ENCODE results near the gene CD164. TPM values are rescaled to one million over a fixed set of nuclear protein-coding genes. Genes with fewer than 3 reads are reported as not detected.

Gene CD164
- total RNA-seq, 1 experiment from 2014 or later = 95.6 TPM

DNA sequence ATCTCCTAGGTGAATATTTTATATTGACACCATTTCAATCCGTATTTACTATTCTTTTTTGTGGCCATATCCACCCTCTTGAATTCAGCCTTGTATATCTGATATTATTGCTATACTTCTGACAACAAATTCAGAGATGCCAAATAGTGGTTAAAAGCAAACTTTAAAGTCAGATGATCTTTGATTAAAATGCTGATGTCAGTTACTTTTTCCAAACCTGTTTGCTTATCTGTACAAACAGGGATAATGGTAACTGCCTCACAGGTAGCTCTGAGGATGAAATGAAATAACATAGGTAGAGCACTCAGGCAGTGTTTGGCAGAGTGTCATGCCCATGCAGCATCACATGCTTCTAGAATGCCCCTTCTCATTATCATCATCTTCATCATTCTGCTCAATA is 38.9 kb upstream of the CD164 start:
- H3F3A ChIP-seq (ENCODE audit: low read length, unreplicated experiment) = no peaks in the 10 kb centered on the region
- H3K9me2 ChIP-seq (replicated peaks; ENCODE audit: low read length) = no peaks in the 10 kb centered on the region
- no peak for TF ChIP-seq EZH2 (IDR thresholded peaks at IDR 0.05; ENCODE audit: low read length, unreplicated experiment)
- TF ChIP-seq EZH2phosphoT487 (IDR thresholded peaks at IDR 0.05; ENCODE audit: borderline replicate concordance, low read length) = no peak
- TF ChIP-seq, protein P1, sequence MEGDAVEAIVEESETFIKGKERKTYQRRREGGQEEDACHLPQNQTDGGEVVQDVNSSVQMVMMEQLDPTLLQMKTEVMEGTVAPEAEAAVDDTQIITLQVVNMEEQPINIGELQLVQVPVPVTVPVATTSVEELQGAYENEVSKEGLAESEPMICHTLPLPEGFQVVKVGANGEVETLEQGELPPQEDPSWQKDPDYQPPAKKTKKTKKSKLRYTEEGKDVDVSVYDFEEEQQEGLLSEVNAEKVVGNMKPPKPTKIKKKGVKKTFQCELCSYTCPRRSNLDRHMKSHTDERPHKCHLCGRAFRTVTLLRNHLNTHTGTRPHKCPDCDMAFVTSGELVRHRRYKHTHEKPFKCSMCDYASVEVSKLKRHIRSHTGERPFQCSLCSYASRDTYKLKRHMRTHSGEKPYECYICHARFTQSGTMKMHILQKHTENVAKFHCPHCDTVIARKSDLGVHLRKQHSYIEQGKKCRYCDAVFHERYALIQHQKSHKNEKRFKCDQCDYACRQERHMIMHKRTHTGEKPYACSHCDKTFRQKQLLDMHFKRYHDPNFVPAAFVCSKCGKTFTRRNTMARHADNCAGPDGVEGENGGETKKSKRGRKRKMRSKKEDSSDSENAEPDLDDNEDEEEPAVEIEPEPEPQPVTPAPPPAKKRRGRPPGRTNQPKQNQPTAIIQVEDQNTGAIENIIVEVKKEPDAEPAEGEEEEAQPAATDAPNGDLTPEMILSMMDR (conservative IDR thresholded peaks at IDR 0.05; ENCODE audit: low read depth, low read length) = no peak
- BruUV-seq (replicated peaks) = no TSS peak
- ChIA-PET POLR2A (ENCODE audit: unreplicated experiment) (no interaction called here), CTCF (interaction anchor here (1.0 kb wide), 1 partner anchor 37 kb away, joined by 4 read pairs; no protein-coding TSS in a partner anchor)
- no peaks in the 10 kb centered on the region for H3K27me3 ChIP-seq (ENCODE audit: low read length)
- ATAC-seq (no peak), DNase-seq (no peak)
- no peaks in the 10 kb centered on the region for H3K36me3 ChIP-seq (ENCODE audit: low read depth, low read length)
- peaks cover 28% of the 10 kb centered on the region for H3K4me1 ChIP-seq (ENCODE audit: insufficient read depth, low read length)
- H4K20me1 ChIP-seq (ENCODE audit: low read length) = no peaks in the 10 kb centered on the region
- H2AFZ ChIP-seq (ENCODE audit: low read length) = peak overlapping the region; percentile 50; the same call in 1 of the 2 replicates
- H3K9me3 ChIP-seq (ENCODE audit: low read length) = no peaks in the 10 kb centered on the region
- H3K4me3 ChIP-seq (ENCODE audit: low read length) = no peak overlapping the region
- no peak overlapping the region for H3K4me2 ChIP-seq (ENCODE audit: low read length)
- no peak overlapping the region for H3K9ac ChIP-seq (ENCODE audit: low read length)
- intact Hi-C loops (cut with micrococcal nuclease) = no loop called here
- H3K27ac ChIP-seq (ENCODE audit: low read length) = no peak overlapping the region
- H3K79me2 ChIP-seq (ENCODE audit: low read length) = no peaks in the 10 kb centered on the region

DNA sequence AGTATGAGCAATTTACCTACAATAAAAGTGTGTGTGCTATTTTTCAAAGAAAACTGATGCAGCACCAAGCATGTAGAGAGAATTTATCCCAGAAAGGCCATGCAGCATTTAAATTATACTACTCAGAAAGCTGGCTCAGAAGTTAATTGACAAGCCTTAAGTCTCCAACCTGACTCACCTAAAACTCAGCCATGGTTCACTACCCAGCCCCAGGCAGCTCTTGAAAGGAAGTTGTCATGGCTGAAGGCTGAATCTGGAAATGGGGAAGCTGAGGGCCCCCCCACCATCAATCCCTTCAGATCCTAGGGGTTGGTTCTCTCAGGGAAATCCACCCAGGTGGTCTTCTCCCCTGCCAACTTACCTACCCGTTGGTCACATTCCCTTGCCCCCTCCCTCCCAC is 38.5 kb upstream of the CD164 start:
- no peak for TF ChIP-seq EZH2 (IDR thresholded peaks at IDR 0.05; ENCODE audit: low read length, unreplicated experiment)
- TF ChIP-seq, protein P1 (conservative IDR thresholded peaks at IDR 0.05; ENCODE audit: low read depth, low read length) = no peak
- no peak for TF ChIP-seq EZH2phosphoT487 (IDR thresholded peaks at IDR 0.05; ENCODE audit: borderline replicate concordance, low read length)
- CTCF ChIA-PET = interaction anchor here (1.0 kb wide), 1 partner anchor 37 kb away, joined by 4 read pairs; no protein-coding TSS in a partner anchor
- Histone ChIP-seq H3K9me2 (replicated peaks; ENCODE audit: low read length) (no peaks in the 10 kb centered on the region), H3K4me3 (ENCODE audit: low read length) (no peak overlapping the region), H3K9ac (ENCODE audit: low read length) (no peak overlapping the region), H3K4me2 (ENCODE audit: low read length) (no peak overlapping the region), H3K79me2 (ENCODE audit: low read length) (no peaks in the 10 kb centered on the region), H4K20me1 (ENCODE audit: low read length) (no peaks in the 10 kb centered on the region), H3F3A (ENCODE audit: low read length, unreplicated experiment) (no peaks in the 10 kb centered on the region), H3K27me3 (ENCODE audit: low read length) (no peaks in the 10 kb centered on the region), H3K9me3 (ENCODE audit: low read length) (no peaks in the 10 kb centered on the region), H2AFZ (ENCODE audit: low read length) (peak overlapping the region; percentile 50; the same call in 1 of the 2 replicates), H3K36me3 (ENCODE audit: low read depth, low read length) (no peaks in the 10 kb centered on the region), H3K4me1 (ENCODE audit: insufficient read depth, low read length) (peaks cover 28% of the 10 kb centered on the region), H3K27ac (ENCODE audit: low read length) (no peak overlapping the region)
- intact Hi-C loops (cut with micrococcal nuclease) = no loop called here
- ATAC-seq (peak; percentile 72), DNase-seq (peak; percentile 66)
- BruUV-seq (replicated peaks) = no TSS peak
- POLR2A ChIA-PET (ENCODE audit: unreplicated experiment) = no interaction called here

DNA sequence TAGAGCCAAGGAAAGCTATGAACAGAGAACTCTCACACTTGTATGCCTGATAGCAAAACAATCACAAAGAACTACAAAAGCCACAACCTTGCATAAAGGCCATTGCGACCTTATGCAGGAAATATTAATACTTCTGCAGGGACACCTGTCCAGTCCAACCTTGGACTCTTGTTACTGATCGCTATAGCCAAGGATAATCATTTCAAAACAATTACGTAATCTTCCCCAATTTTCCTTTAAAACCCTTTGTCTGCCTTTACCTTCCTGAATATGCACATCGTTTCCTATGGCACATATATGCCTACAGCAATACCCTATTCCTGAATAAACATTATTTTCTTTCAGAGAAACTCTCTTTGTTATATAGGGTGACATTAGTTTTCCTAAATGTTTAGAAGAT is 35.4 kb upstream of the CD164 start:
- H3K36me3 ChIP-seq (ENCODE audit: low read depth, low read length) = no peaks in the 10 kb centered on the region
- no peaks in the 10 kb centered on the region for H3F3A ChIP-seq (ENCODE audit: low read length, unreplicated experiment)
- peaks cover 9% of the 10 kb centered on the region; the same call in 1 of the 2 replicates for H3K4me1 ChIP-seq (ENCODE audit: insufficient read depth, low read length)
- no peaks in the 10 kb centered on the region for H3K79me2 ChIP-seq (ENCODE audit: low read length)
- no TSS peak for BruUV-seq (replicated peaks)
- no peak for ATAC-seq
- no peak for DNase-seq
- POLR2A ChIA-PET (ENCODE audit: unreplicated experiment) = no interaction called here
- CTCF ChIA-PET = no interaction called here
- no peak overlapping the region for H3K4me3 ChIP-seq (ENCODE audit: low read length)
- intact Hi-C loops (cut with micrococcal nuclease) = no loop called here
- H3K4me2 ChIP-seq (ENCODE audit: low read length) = no peak overlapping the region
- no peaks in the 10 kb centered on the region for H3K9me3 ChIP-seq (ENCODE audit: low read length)
- no peak overlapping the region for H3K9ac ChIP-seq (ENCODE audit: low read length)
- H3K27me3 ChIP-seq (ENCODE audit: low read length) = no peaks in the 10 kb centered on the region
- no peaks in the 10 kb centered on the region for H3K9me2 ChIP-seq (replicated peaks; ENCODE audit: low read length)
- TF ChIP-seq EZH2phosphoT487 (IDR thresholded peaks at IDR 0.05; ENCODE audit: borderline replicate concordance, low read length) (no peak), EZH2 (IDR thresholded peaks at IDR 0.05; ENCODE audit: low read length, unreplicated experiment) (no peak)
- TF ChIP-seq, protein P1 (conservative IDR thresholded peaks at IDR 0.05; ENCODE audit: low read depth, low read length) = no peak
- H3K27ac ChIP-seq (ENCODE audit: low read length) = no peak overlapping the region
- no peak overlapping the region for H2AFZ ChIP-seq (ENCODE audit: low read length)
- H4K20me1 ChIP-seq (ENCODE audit: low read length) = no peaks in the 10 kb centered on the region

All from PC-3 (cell line).